ENCODE data around the gene CHADL. TPM values are rescaled to one million over a fixed set of nuclear protein-coding genes. Genes with fewer than 3 reads are reported as not detected.

CHADL gene
- total and polyA plus RNA-seq, 9 of the 15 experiments (the other 6 are each of a cell fraction or from before 2014, with no cell fraction given) = not detected

DNA sequence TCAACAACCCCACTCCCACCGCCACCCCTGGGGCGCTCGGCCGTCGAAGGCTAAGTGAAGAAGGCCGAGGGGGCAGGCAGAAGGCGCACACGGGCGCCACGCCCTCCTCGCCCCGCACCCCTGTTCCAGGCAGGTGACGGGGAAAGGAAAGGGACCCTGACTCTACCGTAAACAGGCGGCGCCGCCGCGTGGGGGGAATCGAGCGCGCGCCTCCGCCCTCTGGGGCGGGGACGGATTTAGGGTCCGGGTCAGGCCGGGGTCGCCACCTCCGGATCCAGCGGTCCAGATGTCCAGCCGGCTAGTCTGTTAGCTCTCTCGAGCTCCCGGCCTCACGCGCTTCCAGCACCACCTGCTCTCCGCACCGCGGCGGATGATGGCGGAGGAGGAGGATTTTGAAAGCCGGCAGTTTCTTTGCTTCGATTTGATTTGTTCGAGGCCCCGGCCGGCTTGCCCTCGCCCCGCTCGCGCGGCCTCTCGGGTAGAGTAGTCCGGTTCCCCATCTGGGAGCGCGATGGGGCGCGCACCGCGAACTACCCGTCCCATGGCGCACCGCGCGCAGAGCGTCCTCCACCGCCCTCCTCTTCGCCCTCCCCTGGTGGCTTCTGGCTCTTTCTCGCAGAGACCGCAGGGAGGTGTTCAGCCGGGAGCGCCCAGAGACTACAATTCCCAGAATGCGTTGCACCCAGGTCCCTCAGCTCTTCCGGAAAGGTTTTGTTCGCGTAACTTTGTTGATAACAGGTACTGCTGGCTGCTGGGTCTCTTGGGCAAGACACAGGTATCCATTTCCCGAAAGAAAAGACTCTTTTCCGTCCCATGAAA, 45.3 kb upstream of the CHADL start, which contains the start of gene RANGAP1 (continued):
- TF ChIP-seq SIX5 (IDR thresholded peaks at IDR 0.05; ENCODE audit: borderline replicate concordance in 1 of 2, insufficient read depth in 1 of 2, low read depth in 1 of 2, low read length in 2 of 2) = peak; percentile 85 to 87
- TF ChIP-seq LCOR (CRISPR knock-in tag; IDR thresholded peaks at IDR 0.05) = no peak
- TF ChIP-seq POLR2AphosphoS2 (IDR thresholded peaks at IDR 0.05; ENCODE audit: low read length) = no peak
- no peak for TF ChIP-seq ZNF696 (CRISPR knock-in tag; conservative IDR thresholded peaks at IDR 0.05)
- TF ChIP-seq, protein P1, sequence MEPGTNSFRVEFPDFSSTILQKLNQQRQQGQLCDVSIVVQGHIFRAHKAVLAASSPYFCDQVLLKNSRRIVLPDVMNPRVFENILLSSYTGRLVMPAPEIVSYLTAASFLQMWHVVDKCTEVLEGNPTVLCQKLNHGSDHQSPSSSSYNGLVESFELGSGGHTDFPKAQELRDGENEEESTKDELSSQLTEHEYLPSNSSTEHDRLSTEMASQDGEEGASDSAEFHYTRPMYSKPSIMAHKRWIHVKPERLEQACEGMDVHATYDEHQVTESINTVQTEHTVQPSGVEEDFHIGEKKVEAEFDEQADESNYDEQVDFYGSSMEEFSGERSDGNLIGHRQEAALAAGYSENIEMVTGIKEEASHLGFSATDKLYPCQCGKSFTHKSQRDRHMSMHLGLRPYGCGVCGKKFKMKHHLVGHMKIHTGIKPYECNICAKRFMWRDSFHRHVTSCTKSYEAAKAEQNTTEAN (CRISPR knock-in tag; IDR thresholded peaks at IDR 0.05) = no peak
- TF ChIP-seq MTA1 (IDR thresholded peaks at IDR 0.05; ENCODE audit: borderline replicate concordance) = peak; percentile 81; the same call in 1 of the 2 replicates
- TF ChIP-seq, protein P2, sequence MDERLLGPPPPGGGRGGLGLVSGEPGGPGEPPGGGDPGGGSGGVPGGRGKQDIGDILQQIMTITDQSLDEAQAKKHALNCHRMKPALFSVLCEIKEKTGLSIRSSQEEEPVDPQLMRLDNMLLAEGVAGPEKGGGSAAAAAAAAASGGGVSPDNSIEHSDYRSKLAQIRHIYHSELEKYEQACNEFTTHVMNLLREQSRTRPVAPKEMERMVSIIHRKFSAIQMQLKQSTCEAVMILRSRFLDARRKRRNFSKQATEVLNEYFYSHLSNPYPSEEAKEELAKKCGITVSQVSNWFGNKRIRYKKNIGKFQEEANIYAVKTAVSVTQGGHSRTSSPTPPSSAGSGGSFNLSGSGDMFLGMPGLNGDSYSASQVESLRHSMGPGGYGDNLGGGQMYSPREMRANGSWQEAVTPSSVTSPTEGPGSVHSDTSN (CRISPR knock-in tag; IDR thresholded peaks at IDR 0.05; ENCODE audit: low read depth) = no peak
- TF ChIP-seq, protein P2 (tag; conservative IDR thresholded peaks at IDR 0.05; ENCODE audit: low read depth) = no peak
- peak in 1 of 2 experiments; percentile 64 for TF ChIP-seq E2F6 (IDR thresholded peaks at IDR 0.05; ENCODE audit: borderline replicate concordance in 1 of 2, extremely low read depth in 1 of 2, insufficient read depth in 1 of 2, insufficient read length in 1 of 2, low read depth in 1 of 2, low read length in 1 of 2, poor library complexity in 1 of 2, severe bottlenecking in 1 of 2)
- TF ChIP-seq MCM7 (IDR thresholded peaks at IDR 0.05) = no peak
- no peak for TF ChIP-seq RCOR1 (IDR thresholded peaks at IDR 0.05; ENCODE audit: borderline replicate concordance in 1 of 2, low read depth in 2 of 2, low read length in 2 of 2)
- no peak for TF ChIP-seq ZNF311 (CRISPR knock-in tag; IDR thresholded peaks at IDR 0.05)
- TF ChIP-seq RBM22 (IDR thresholded peaks at IDR 0.05; ENCODE audit: low read depth, low read length, poor library complexity, severe bottlenecking) = no peak
- TF ChIP-seq ZNF384 (IDR thresholded peaks at IDR 0.05; ENCODE audit: low read depth, low read length) = no peak
- TF ChIP-seq IRF1 (CRISPR knock-in tag; IDR thresholded peaks at IDR 0.05; ENCODE audit: borderline replicate concordance) = no peak
- no peak for TF ChIP-seq MAFK (IDR thresholded peaks at IDR 0.05; ENCODE audit: low read length)
- no peak; the same call in 1 of the 2 replicates for TF ChIP-seq GATAD2B (IDR thresholded peaks at IDR 0.05; ENCODE audit: borderline replicate concordance)
- TF ChIP-seq ZC3H8 (IDR thresholded peaks at IDR 0.05) = no peak
- peak; percentile 89 for TF ChIP-seq CREM (IDR thresholded peaks at IDR 0.05; ENCODE audit: low read depth)
- peak; percentile 82 for TF ChIP-seq BRD4 (IDR thresholded peaks at IDR 0.05)
